Ovary (tissue), 3 donors: Measurements from ENCODE around the gene ZNF675.

Source experiments
- EP300 ChIP-seq: sonication (generic); formaldehyde crosslinking; IDR thresholded peaks from one replicate; pipeline ENCODE4 v1.6.1; 2017; ENCODE audit warnings: antibody characterized with exemption
- TF ChIP-seq, protein P1 (sequence below), 3 donors: fragments of 450-650 bp in 2 of 3; fragments of 200-600 bp in 1 of 3; IDR thresholded peaks; one replicate each; pipeline versions ENCODE4 v1.5.1 to v1.8.0; 2016 to 2022; ENCODE audit warnings: antibody characterized with exemption in 3 of 3, mild to moderate bottlenecking in 1 of 3
- donor health status: DM: no; HTN: no; CAD: no.

DNA sequence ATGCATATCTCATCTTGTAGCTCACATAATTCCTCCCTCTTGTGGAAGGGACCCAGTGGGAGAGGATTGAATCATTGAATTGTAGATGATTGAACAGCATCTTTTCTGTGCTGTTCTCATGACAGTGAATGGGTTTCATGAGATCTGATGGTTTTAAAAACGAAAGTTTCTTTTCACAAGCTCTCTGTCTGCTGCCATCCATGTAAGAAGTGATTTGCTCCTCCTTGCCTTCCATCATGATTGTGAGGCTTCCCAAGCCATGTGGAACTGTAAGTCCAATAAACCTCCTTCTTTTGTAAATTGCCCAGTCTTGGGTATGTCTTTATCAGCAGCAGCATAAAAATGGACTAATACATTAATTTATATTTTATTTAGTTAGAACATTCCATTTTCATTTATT, 19.6 kb upstream of the ZNF675 start:
- TF ChIP-seq, protein P1, sequence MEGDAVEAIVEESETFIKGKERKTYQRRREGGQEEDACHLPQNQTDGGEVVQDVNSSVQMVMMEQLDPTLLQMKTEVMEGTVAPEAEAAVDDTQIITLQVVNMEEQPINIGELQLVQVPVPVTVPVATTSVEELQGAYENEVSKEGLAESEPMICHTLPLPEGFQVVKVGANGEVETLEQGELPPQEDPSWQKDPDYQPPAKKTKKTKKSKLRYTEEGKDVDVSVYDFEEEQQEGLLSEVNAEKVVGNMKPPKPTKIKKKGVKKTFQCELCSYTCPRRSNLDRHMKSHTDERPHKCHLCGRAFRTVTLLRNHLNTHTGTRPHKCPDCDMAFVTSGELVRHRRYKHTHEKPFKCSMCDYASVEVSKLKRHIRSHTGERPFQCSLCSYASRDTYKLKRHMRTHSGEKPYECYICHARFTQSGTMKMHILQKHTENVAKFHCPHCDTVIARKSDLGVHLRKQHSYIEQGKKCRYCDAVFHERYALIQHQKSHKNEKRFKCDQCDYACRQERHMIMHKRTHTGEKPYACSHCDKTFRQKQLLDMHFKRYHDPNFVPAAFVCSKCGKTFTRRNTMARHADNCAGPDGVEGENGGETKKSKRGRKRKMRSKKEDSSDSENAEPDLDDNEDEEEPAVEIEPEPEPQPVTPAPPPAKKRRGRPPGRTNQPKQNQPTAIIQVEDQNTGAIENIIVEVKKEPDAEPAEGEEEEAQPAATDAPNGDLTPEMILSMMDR (IDR thresholded peaks at IDR 0.05) = no peak
- TF ChIP-seq EP300 = no peak
